ENCODE data around the gene STAG3. TPM values are rescaled to one million over a fixed set of nuclear protein-coding genes. Genes with fewer than 3 reads are reported as not detected.

Gene STAG3
- total and polyA plus RNA-seq, 2 donors from 2014 or later, result 3.4 to 3.7 TPM

DNA sequence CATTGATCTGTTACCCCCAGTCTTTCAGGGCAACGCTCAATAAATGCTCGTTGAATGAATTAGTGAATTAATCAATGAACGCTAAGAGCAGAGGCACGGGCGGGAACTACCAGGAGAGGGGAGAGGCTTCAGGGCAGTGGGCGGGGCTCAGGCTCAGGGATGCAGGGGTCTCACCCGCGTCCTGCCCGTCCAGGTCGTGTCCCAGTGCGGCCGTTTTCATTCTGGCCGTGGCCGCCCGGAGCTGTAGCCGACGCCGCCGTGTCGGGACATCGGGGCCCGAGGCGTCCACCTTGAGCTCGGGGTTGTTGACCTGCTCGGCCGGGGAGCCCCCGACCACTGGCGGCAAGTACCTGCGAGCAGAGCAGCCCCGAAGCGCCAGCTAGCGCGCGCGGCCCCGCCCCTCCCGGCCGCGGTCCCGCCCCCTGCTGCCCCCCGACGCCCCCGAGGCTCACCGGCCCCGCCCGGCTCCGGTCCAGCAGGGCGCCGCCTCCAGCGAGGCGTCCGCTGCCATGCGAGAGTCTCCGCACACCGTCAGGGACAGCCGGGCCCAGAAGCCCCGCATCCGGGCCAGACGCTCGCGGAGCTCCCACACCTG is 6.5 kb upstream of the STAG3 start:
- Histone ChIP-seq H3K36me3 (ENCODE audit: control insufficient read depth in 2 of 3, insufficient read depth in 3 of 3, low read length in 3 of 3) (no peaks in the 10 kb centered on the region), H3K9ac (ENCODE audit: low read length in 3 of 3) (no peak overlapping the region), H3K27ac (ENCODE audit: low read depth in 2 of 2, low read length in 2 of 2) (no peak overlapping the region), H3K4me3 (ENCODE audit: low read length in 3 of 3) (no peak overlapping the region), H3K27me3 (ENCODE audit: control insufficient read depth, insufficient read depth, low read length) (no peaks in the 10 kb centered on the region), H3K9me3 (ENCODE audit: control insufficient read depth in 2 of 3, insufficient read depth in 1 of 3, low read length in 3 of 3) (no peaks in the 10 kb centered on the region), H3K4me1 (ENCODE audit: control insufficient read depth in 2 of 3, insufficient read depth in 2 of 3, low read depth in 1 of 3, low read length in 3 of 3) (peaks cover 0 to 5% (median 3%) of the 10 kb centered on the region in 3 donors)
- no peak for FAIRE-seq
- DNase-seq, result peak; percentile 39 to 82 (median 67)
- no peak for TF ChIP-seq CTCF (IDR thresholded peaks at IDR 0.05; ENCODE audit: borderline replicate concordance, extremely low read depth, insufficient read depth)
- intact Hi-C loops (cut with DNase I), result no loop called here

- TF ChIP-seq CTCF (IDR thresholded peaks at IDR 0.05; ENCODE audit: borderline replicate concordance, extremely low read depth, insufficient read depth), result no peak
- no peak for FAIRE-seq
- no peaks in the 10 kb centered on the region for H3K27me3 ChIP-seq (ENCODE audit: control insufficient read depth, insufficient read depth, low read length)
These were observed 5.9 kb upstream of the STAG3 start for GRCh38 chr7:100171840-100172239.

DNA sequence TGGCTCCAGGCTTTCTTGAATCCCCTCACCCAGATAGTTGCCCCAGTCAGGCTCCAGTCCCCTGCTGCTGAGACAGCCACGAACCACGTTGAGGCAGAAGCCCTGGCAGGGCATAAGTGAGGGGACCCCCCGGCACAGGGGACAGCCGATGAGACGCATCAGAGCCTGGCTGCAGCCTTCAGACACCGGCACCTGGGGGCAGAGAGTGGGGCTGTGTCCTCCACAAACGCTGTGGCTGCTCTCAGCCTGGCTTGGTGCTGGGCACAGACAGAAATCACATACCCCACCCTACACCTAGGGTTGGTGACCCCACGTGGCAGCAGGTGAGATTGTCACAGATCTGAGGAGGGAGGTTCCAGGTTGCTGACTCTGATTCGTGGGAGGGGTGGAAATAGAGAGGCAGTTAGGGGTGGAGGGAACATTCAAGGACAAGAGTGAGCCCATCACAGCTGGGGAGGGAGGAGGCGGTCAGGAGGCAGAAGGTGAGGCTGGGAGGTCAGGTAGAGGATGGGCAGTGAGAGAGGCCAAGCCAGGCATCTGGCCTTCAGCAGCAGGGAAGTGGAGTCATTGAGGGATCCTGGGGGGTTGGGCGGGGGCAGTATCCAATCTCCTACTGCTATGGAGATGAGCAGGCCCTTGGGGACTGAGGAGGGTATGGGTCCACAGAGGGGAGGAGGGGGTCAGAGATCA is 3.8 kb upstream of the STAG3 start:
- FAIRE-seq, result no peak
- H3K27me3 ChIP-seq (ENCODE audit: control insufficient read depth, insufficient read depth, low read length), result no peaks in the 10 kb centered on the region
- H3K4me1 ChIP-seq (ENCODE audit: control insufficient read depth in 2 of 3, insufficient read depth in 2 of 3, low read depth in 1 of 3, low read length in 3 of 3), result peaks cover 0 to 2% (median 0%) of the 10 kb centered on the region in 3 donors
- H3K36me3 ChIP-seq (ENCODE audit: control insufficient read depth in 2 of 3, insufficient read depth in 3 of 3, low read length in 3 of 3), result no peaks in the 10 kb centered on the region
- no peaks in the 10 kb centered on the region for H3K9me3 ChIP-seq (ENCODE audit: control insufficient read depth in 2 of 3, insufficient read depth in 1 of 3, low read length in 3 of 3)
- no peak overlapping the region for H3K9ac ChIP-seq (ENCODE audit: low read length in 3 of 3)
- TF ChIP-seq CTCF (IDR thresholded peaks at IDR 0.05; ENCODE audit: borderline replicate concordance, extremely low read depth, insufficient read depth), result no peak
- DNase-seq, result peak in 2 of 5 donors; percentile 43 to 65
- no peak overlapping the region for H3K27ac ChIP-seq (ENCODE audit: low read depth in 2 of 2, low read length in 2 of 2)
- no peak overlapping the region for H3K4me3 ChIP-seq (ENCODE audit: low read length in 3 of 3)
- intact Hi-C loops (cut with DNase I), result no loop called here

More at GRCh38 chr7:100171840-100172239, 5.9 kb upstream of the STAG3 start:
- Histone ChIP-seq H3K9ac (ENCODE audit: low read length in 3 of 3) (no peak overlapping the region), H3K9me3 (ENCODE audit: control insufficient read depth in 2 of 3, insufficient read depth in 1 of 3, low read length in 3 of 3) (no peaks in the 10 kb centered on the region), H3K27ac (ENCODE audit: low read depth in 2 of 2, low read length in 2 of 2) (no peak overlapping the region), H3K4me3 (ENCODE audit: low read length in 3 of 3) (no peak overlapping the region), H3K36me3 (ENCODE audit: control insufficient read depth in 2 of 3, insufficient read depth in 3 of 3, low read length in 3 of 3) (no peaks in the 10 kb centered on the region), H3K4me1 (ENCODE audit: control insufficient read depth in 2 of 3, insufficient read depth in 2 of 3, low read depth in 1 of 3, low read length in 3 of 3) (peaks cover 0 to 5% (median 3%) of the 10 kb centered on the region in 3 donors)
- intact Hi-C loops (cut with DNase I), result no loop called here
- DNase-seq, result peak in 2 of 5 donors; percentile 57 to 71

Measured in kidney (tissue), 14 donors.